Mesenchymal stem cell (in vitro differentiated cells and primary cell): ENCODE data around the gene SPPL2A.
A peak's percentile ranks its signal among the peaks of the same experiment; 100 is the strongest.

Experiments used
- DNase-seq: peaks from one replicate; pipeline ENCODE4 v3.0.0-alpha.2; 2013
- H2AFZ ChIP-seq: one replicate; pipeline ENCODE4 v1.6.1; 2013; ENCODE audit warnings: low read depth, mild to moderate bottlenecking, control low read depth, inconsistent platforms, low read length, moderate library complexity
- H2AK5ac ChIP-seq: 2 replicates; pipeline ENCODE4 v1.6.1; 2013; ENCODE audit warnings: low read length, moderate library complexity, mild to moderate bottlenecking, inconsistent platforms; ENCODE audit not compliant: severe bottlenecking
- H2BK120ac ChIP-seq: one replicate; pipeline ENCODE4 v1.6.1; 2013; ENCODE audit warnings: low read depth, mild to moderate bottlenecking, inconsistent platforms, low read length, moderate library complexity
- H2BK12ac ChIP-seq, 2 experiments: one replicate each; pipeline ENCODE4 v1.6.1; 2013; ENCODE audit warnings: inconsistent platforms in 2 of 2, low read length in 2 of 2, mild to moderate bottlenecking in 2 of 2, moderate library complexity in 2 of 2, control low read depth in 1 of 2
- H2BK15ac ChIP-seq: one replicate; pipeline ENCODE4 v1.6.1; 2013; ENCODE audit warnings: mild to moderate bottlenecking, low read depth, inconsistent platforms; ENCODE audit not compliant: poor library complexity, severe bottlenecking
- H2BK5ac ChIP-seq: 2 replicates; pipeline ENCODE4 v1.6.1; 2013; ENCODE audit warnings: low read depth, mild to moderate bottlenecking, low read length, control low read depth, inconsistent platforms; ENCODE audit not compliant: poor library complexity, severe bottlenecking
- H3K14ac ChIP-seq, 2 experiments: one replicate each; pipeline ENCODE4 v1.6.1; 2013; ENCODE audit warnings: inconsistent platforms in 2 of 2, low read length in 2 of 2, control low read depth in 1 of 2, mild to moderate bottlenecking in 1 of 2, moderate library complexity in 1 of 2
- H3K18ac ChIP-seq, 2 experiments: one replicate each; pipeline ENCODE4 v1.6.1; 2013; ENCODE audit warnings: inconsistent platforms in 2 of 2, low read length in 2 of 2, control low read depth in 1 of 2, low read depth in 1 of 2, mild to moderate bottlenecking in 1 of 2
- H3K23ac ChIP-seq, 2 experiments: one replicate each; pipeline ENCODE4 v1.6.1; 2013; ENCODE audit warnings: inconsistent platforms in 2 of 2, low read length in 2 of 2, mild to moderate bottlenecking in 2 of 2, moderate library complexity in 2 of 2, control low read depth in 1 of 2
- H3K27ac ChIP-seq: 2 replicates; pipeline ENCODE4 v1.5.1; 2013; ENCODE audit warnings: mild to moderate bottlenecking, moderate library complexity, low read length, control low read depth, inconsistent platforms; ENCODE audit not compliant: poor library complexity, severe bottlenecking
- H3K27me3 ChIP-seq, 2 experiments: 2 replicates each; pipeline versions ENCODE4 v1.6.1 to v1.7.0; 2013; ENCODE audit warnings: low read length in 2 of 2, mild to moderate bottlenecking in 2 of 2, moderate library complexity in 2 of 2, control low read depth in 1 of 2, inconsistent platforms in 1 of 2; ENCODE audit not compliant: control insufficient read depth in 1 of 2, insufficient read depth in 1 of 2
- H3K36me3 ChIP-seq, 2 experiments: 2 replicates each; pipeline versions ENCODE4 v1.6.1 to v1.7.0; 2013; ENCODE audit warnings: low read length in 2 of 2, control low read depth in 1 of 2, inconsistent platforms in 1 of 2, low read depth in 1 of 2, mild to moderate bottlenecking in 1 of 2; ENCODE audit not compliant: insufficient read depth in 2 of 2, control insufficient read depth in 1 of 2
- H3K4ac ChIP-seq, 2 experiments: one replicate each; pipeline ENCODE4 v1.6.1; 2013; ENCODE audit warnings: inconsistent platforms in 2 of 2, low read length in 2 of 2, mild to moderate bottlenecking in 2 of 2, moderate library complexity in 2 of 2, control low read depth in 1 of 2, low read depth in 1 of 2
- H3K4me1 ChIP-seq: 2 replicates; pipeline ENCODE4 v1.6.1; 2013; ENCODE audit warnings: low read depth, low read length, control low read depth; ENCODE audit not compliant: control insufficient read depth, insufficient read depth
- H3K4me2 ChIP-seq: 2 replicates; pipeline ENCODE4 v1.6.1; 2013; ENCODE audit warnings: low read length, mild to moderate bottlenecking, inconsistent platforms; ENCODE audit not compliant: poor library complexity, severe bottlenecking
- H3K4me3 ChIP-seq, 2 experiments: 2 replicates each; pipeline versions ENCODE4 v1.5.1 to v1.7.0; 2013; ENCODE audit warnings: low read length in 2 of 2, mild to moderate bottlenecking in 2 of 2, control low read depth in 1 of 2, low read depth in 1 of 2; ENCODE audit not compliant: insufficient read depth in 1 of 2
- H3K79me1 ChIP-seq: replicated peaks from 2 replicates; pipeline ENCODE4 v1.6.1; 2013; ENCODE audit warnings: mild to moderate bottlenecking, control low read depth, low read length, inconsistent platforms; ENCODE audit not compliant: poor library complexity, severe bottlenecking
- H3K9ac ChIP-seq: 2 replicates; pipeline ENCODE4 v1.7.0; 2013; ENCODE audit warnings: mild to moderate bottlenecking, low read length, moderate library complexity
- H3K9me3 ChIP-seq: 2 replicates; pipeline ENCODE4 v1.7.0; 2013; ENCODE audit warnings: mild to moderate bottlenecking, low read length; ENCODE audit not compliant: control insufficient read depth
- H4K8ac ChIP-seq: one replicate; pipeline ENCODE4 v1.6.1; 2013; ENCODE audit warnings: inconsistent platforms, mild to moderate bottlenecking, low read length, moderate library complexity
- H4K91ac ChIP-seq: one replicate; pipeline ENCODE4 v1.6.1; 2013; ENCODE audit warnings: mild to moderate bottlenecking, low read length, inconsistent platforms
- WGBS: methylation state at CpG from one replicate; pipeline ENCODE4 v1.1.7; 2013; ENCODE audit warnings: mixed read lengths; 5-methylcytosine and 5-hydroxymethylcytosine counted together

SPPL2A gene

GRCh38 chr15:50681467-50681866, 84.0 kb downstream of the SPPL2A start:
- Histone ChIP-seq H3K4me1 (peaks cover 13% of the 10 kb centered on the region), H3K27me3 (no peaks in the 10 kb centered on the region), H3K4me3 (no peak overlapping the region), H3K14ac (no peak overlapping the region), H2BK5ac (no peak overlapping the region), H3K18ac (no peak overlapping the region), H3K4me2 (no peak overlapping the region), H4K8ac (no peak overlapping the region), H2AFZ (no peak overlapping the region), H4K91ac (no peak overlapping the region), H2BK12ac (no peak overlapping the region), H3K27ac (no peak overlapping the region), H2AK5ac (no peak overlapping the region), H2BK120ac (no peak overlapping the region), H3K9ac (no peak overlapping the region), H3K36me3 (peaks cover 15 to 22% of the 10 kb centered on the region in 2 experiments), H3K9me3 (no peaks in the 10 kb centered on the region), H3K79me1 (no peaks in the 10 kb centered on the region), H3K4ac (no peak overlapping the region), H3K23ac (no peak overlapping the region), H2BK15ac (no peak overlapping the region)
- no peak for DNase-seq

- H2BK120ac ChIP-seq: no peak overlapping the region
- peak overlapping the region; percentile 82 for H2BK5ac ChIP-seq
- H4K8ac ChIP-seq: no peak overlapping the region
- no peak overlapping the region for H2AK5ac ChIP-seq
- H3K4me2 ChIP-seq: peak overlapping the region; percentile 14
- H3K14ac ChIP-seq: no peak overlapping the region
- no peak overlapping the region for H2AFZ ChIP-seq
- no peak overlapping the region for H4K91ac ChIP-seq
- peak overlapping the region; percentile 63 for H3K27ac ChIP-seq
- no peak overlapping the region for H3K18ac ChIP-seq
- H3K23ac ChIP-seq: no peak overlapping the region
- H2BK12ac ChIP-seq: no peak overlapping the region
- peaks cover 2% of the 10 kb centered on the region for H3K79me1 ChIP-seq
- H3K4me1 ChIP-seq: peaks cover 4% of the 10 kb centered on the region
- no peak overlapping the region for H3K4ac ChIP-seq
- 82% methylated on average over 6 of the region's 6 CpGs for WGBS
- peak; percentile 63 for DNase-seq
- H3K36me3 ChIP-seq: peaks cover 0 to 6% of the 10 kb centered on the region in 2 experiments
- peak overlapping the region; percentile 59 for H3K9ac ChIP-seq
- no peaks in the 10 kb centered on the region for H3K9me3 ChIP-seq
- H3K4me3 ChIP-seq: no peak overlapping the region
- H3K27me3 ChIP-seq: no peaks in the 10 kb centered on the region
- H2BK15ac ChIP-seq: no peak overlapping the region
Observed at GRCh38 chr15:50676799-50677483, 88.6 kb downstream of the SPPL2A start.

GRCh38 chr15:50675535-50676144, 89.9 kb downstream of the SPPL2A start:
- H4K91ac ChIP-seq: no peak overlapping the region
- DNase-seq: peak; percentile 55

GRCh38 chr15:50670115-50670514, 95.4 kb downstream of the SPPL2A start:
- H4K91ac ChIP-seq: no peak overlapping the region
- no peak overlapping the region for H3K14ac ChIP-seq
- H3K79me1 ChIP-seq: peaks cover 16% of the 10 kb centered on the region
- no peak overlapping the region for H3K9ac ChIP-seq
- H3K4me1 ChIP-seq: no peaks in the 10 kb centered on the region
- no peak overlapping the region for H3K18ac ChIP-seq
- no peak overlapping the region for H3K4me3 ChIP-seq
- H3K23ac ChIP-seq: no peak overlapping the region
- no peaks in the 10 kb centered on the region for H3K9me3 ChIP-seq
- DNase-seq: no peak
- H2BK120ac ChIP-seq: no peak overlapping the region
- no peak overlapping the region for H2BK5ac ChIP-seq
- 100% methylated on average over 2 of the region's 2 CpGs for WGBS
- no peak overlapping the region for H2AFZ ChIP-seq
- H3K4me2 ChIP-seq: no peak overlapping the region
- no peak overlapping the region for H2AK5ac ChIP-seq
- no peak overlapping the region for H3K27ac ChIP-seq
- no peak overlapping the region for H4K8ac ChIP-seq
- H3K27me3 ChIP-seq: no peaks in the 10 kb centered on the region
- no peak overlapping the region for H2BK15ac ChIP-seq
- H2BK12ac ChIP-seq: no peak overlapping the region
- no peak overlapping the region for H3K4ac ChIP-seq
- peaks cover 0 to 25% of the 10 kb centered on the region in 2 experiments for H3K36me3 ChIP-seq

More at GRCh38 chr15:50675535-50676144, 89.9 kb downstream of the SPPL2A start:
- Histone ChIP-seq H3K14ac (no peak overlapping the region), H3K23ac (no peak overlapping the region), H3K18ac (no peak overlapping the region), H2AFZ (no peak overlapping the region), H3K9me3 (no peaks in the 10 kb centered on the region), H2BK5ac (no peak overlapping the region), H2BK15ac (no peak overlapping the region), H3K27me3 (no peaks in the 10 kb centered on the region), H2BK12ac (no peak overlapping the region), H2BK120ac (no peak overlapping the region), H3K27ac (no peak overlapping the region), H3K4me2 (no peak overlapping the region), H3K36me3 (peaks cover 0 to 9% of the 10 kb centered on the region in 2 experiments), H3K79me1 (peaks cover 7% of the 10 kb centered on the region), H2AK5ac (no peak overlapping the region), H3K9ac (peak overlapping the region; percentile 14), H3K4me3 (no peak overlapping the region), H4K8ac (no peak overlapping the region), H3K4ac (no peak overlapping the region), H3K4me1 (peaks cover 4% of the 10 kb centered on the region)
